Stimulated activated CD4-positive, alpha-beta T cell treated with anti-CD3 and anti-CD28 coated beads, Interleukin-2, amount 100 ng/mL, for 48 hours (primary cell): ENCODE results near the gene TNFRSF1A.

Source experiments
- DNase-seq, 2 donors: peaks; one replicate each; pipeline ENCODE4 v3.0.0-alpha.2; 2020

TNFRSF1A gene

DNA sequence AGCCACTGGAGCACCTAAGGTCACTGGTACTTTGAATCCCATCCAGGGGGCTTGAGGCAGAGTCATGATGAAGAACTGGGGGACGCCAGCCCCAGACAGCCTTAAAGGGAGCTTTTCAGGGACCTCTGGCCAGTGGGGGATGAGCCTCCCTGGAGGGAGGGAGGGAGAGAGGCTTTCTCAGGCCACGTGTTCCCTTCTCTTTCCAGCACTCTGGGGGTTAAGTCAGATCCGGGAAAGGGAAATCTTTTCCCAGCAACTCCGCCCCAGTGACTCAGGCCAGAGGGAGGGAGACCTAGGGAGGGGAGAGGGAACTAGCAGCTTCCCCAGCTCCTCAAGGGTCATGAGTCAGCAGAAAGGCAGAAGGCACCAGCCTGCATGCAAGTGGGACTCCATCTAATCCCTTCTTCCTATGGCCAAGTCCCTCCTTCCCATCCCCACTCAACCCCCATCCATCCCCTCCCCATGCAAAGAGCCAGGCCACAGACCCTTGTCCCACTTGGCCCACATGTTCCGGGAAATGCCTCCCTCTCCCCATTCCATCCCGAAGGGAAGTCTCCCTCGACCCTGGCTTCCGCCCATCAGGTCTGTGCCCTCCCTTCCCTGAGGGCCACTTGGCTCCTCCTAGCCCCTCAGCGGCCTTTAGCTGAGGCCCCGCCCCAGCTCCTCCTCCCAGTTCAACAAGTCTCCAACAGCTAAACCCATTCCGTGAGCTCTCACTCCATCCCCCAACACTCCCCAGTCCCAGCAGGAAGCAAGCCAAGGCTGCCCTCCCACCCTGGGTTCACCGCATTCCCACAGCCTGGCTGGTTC, 5.6 kb downstream of the TNFRSF1A start:
- DNase-seq = peak; percentile 48 to 52

DNA sequence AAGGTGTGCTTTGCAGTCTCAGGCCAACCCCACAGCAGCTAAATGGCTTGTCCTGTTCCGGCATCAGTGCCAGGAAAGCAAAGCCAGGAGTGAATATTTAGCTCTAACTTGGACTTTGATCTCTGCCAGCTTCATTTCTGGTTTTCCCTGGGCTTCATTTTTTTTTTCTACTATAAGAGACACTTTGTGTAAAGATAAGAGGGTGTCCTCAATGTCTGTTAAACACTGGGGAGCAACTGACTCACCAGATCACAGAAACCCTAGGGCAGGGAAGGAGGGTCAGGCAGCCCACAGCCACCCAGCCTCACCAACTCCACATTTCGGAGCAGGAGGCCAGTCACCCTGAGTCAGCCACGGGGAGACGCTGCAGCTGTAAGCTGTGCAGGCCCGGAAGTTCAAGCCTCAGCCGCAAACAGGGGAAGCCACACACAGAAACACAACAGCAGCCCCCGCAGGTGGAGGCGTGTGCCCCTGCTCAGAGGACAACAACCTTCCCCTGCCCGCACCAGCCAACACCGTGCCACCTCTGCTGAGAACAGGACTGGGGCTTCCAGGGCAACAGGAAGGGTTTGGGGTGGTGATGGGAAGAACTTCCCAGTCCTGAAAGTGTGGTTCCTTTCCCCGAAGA, 6.3 kb downstream of the TNFRSF1A start:
- DNase-seq = peak; percentile 73 to 79

DNA sequence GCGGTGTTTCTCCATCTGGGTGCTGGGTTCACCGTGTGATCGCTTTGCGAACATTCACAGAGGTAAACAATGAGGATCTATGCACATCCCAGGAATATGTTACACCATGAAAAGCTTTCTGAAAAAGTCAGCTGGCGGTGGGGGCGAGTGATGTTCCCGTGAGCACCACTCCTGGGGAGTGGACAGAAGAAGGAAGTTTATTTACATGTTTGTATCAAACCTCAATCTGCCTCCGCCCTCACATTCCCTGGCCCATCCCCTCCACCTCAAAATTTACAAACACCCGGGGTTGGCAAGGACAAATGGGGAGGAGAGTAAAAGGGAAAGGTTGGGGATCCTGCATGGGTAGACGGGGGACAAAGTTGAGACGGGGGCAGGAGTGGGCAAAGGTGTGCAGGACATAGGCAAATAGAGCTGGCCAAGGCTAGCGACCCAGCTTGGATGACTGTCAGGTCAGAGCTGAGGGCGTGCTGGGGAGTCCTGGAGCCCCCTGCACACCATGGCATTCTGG, 6.9 kb downstream of the TNFRSF1A start:
- DNase-seq = no peak

DNA sequence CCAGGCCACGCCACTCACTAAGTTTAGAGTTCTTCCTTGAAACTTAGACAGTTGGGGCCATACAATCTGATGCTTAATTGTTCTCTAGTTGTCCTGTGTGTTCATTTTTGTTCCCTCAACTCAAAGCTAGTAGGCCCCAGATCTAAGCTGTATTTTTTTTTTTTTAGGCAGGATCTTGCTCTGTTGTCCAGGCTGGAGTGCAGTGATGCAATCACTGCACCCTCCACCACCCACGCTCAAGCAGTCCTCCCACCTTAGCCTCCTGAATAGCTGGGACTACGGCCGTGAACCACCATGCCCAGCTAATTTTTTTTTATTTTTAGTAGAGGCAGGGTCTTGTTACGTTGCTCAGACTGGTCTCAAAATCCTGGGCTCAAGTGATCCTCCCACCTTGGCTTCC, 7.5 kb downstream of the TNFRSF1A start:
- DNase-seq = no peak

DNA sequence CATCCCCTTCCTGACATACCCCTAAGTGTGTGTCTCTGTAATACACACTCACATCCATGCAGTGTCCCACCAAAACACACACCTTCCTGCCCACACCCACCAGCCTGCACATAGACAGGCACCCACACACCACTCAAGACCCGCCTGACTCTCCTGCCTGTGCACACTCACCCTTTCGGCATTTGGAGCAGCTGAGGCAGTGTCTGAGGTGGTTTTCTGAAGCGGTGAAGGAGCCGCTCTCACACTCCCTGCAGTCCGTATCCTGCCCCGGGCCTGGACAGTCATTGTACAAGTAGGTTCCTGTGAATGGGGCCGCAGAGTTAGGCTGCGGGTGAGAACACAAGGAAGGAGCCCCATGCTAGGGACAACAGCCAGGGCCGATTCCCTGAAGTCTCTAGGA, 8.3 kb downstream of the TNFRSF1A start:
- DNase-seq = no peak

DNA sequence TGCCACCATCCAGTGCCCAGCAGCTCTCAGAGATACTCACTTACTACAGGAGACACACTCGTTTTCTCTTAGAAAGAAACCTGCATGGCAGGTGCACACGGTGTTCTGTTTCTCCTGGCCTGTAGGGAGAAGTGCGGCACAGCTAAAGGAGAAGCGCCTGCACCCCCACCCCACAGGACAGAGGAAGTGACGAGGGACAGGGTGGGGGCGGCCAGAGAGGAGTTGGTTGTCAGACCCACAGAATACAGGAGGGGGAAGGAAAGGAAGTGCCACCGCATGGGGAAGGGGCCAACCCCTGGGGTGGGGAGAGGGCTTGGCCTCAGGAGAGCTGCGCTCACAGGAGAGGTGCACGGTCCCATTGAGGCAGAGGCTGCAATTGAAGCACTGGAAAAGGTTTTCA, 8.8 kb downstream of the TNFRSF1A start:
- DNase-seq = no peak

DNA sequence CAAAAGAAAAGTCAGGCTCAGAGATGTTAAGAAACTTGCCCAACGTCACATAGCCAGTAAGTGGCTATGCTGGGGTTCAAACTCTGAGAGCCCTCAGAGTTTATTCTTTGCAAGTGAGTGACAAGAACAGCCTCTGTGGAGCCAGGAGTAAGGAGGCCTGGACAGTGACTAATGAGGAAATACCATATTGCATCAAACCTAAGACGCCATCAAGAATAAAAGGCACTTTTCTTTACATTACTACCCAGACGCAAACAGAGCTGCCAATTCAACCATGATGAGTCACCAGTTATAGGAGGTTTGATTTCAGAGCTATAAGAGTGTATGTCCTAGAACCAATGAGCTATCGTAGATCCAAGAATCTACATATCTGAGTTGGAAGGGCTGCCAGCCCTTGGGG, 9.4 kb downstream of the TNFRSF1A start:
- no peak for DNase-seq

DNA sequence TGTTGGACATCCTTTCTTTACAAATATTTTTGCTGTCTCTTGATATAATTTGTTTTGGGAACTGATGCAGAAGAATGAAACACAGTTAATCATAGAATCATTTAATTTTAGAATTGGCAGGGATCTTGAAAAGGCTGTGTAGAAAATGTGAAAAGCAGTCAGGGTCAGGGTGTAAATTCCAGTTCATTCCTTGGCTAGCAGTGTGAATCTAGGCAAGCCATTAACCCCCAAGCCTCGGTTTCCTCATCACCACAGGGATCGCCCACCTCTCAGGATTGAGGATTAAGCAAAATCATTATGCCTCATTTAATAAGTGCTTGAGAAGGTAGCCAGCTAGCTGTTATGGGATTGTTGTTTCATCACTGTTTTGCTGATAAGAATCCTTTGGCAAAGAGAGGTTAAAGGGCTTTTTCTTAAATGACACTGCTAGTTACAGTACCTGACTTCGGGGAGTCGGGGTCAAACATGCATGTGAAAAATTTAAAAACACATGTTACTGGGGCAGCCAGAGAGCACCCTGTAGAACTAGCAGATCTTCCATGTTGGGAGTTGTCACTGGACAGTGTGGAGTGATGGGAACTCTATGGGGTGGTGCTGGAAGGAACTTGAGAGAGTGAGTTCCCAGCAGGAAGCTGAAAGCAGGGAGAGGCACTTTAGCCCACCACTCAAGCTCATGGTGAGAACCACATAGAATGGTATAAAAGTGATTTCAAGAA, 10.7 kb downstream of the TNFRSF1A start:
- no peak for DNase-seq

DNA sequence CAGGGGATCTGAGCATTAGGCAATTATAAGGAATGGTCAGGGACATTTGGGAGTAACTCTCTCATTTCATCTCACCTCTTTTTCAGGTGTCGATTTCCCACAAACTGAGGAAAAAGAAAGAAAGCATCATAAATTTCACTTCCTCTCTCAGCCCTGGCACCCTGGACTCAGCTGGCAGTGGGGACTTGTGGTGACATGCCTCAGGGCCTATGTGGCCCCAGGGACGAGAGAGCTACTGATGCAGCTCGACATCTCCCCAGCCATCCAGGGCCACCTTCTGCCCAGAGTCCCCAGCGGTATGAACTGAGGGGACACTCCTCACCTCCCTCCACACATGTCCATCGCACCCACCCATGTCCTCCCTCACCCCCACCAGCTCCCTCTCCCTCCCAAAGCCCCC, 11.7 kb downstream of the TNFRSF1A start:
- no peak for DNase-seq

DNA sequence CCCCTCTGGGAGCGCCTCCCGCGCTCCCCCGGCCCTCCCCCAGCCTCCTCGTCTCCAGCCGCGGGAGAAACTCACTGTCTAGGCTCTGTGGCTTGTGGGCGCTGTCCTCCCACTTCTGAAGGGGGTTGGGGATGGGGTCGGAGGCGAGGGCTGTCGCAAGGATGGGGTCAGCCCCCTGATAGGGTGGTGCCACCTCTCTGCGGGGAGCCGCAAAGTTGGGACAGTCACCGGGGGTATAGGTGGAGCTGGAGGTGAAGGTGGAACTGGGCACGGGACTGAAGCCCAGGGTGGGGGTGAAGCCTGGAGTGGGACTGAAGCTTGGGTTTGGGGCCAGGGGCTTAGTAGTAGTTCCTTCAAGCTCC, 12.2 kb downstream of the TNFRSF1A start:
- DNase-seq = no peak

DNA sequence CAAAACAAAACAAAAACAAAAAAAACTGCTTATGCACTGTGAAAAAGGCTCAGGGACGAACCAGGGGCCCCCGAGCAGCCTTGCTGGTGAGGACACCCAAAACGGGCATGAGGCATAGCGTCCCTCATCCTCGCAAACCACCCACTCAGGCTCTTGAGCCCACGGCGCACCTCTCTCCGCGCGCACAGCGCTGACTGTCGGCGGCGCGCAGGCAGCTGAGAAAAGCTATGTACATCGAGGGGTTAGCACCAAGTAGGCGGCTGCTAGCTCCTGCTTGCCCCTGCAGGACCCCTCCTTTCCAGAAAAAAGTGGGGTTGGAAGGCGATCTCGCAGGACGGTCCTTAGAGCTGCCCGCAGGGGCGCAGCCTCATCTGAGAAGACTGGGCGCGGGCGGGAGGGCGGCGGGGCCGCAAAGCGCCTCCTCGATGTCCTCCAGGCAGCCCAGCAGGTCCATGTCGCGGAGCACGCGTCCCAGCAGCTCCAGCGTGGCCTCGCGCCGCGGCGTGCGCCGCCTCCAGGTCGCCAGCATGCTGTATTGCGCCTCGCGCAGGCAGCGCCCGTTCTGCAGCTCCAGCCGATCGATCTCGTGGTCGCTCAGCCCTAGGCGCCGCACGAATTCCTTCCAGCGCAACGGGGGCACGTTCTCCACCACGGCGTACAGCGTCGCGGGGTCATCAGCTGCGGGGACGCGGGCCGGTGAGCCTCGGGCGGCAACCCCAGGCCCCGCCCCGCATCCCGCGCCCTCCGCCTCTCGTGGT, 12.8 kb downstream of the TNFRSF1A start:
- no peak for DNase-seq

DNA sequence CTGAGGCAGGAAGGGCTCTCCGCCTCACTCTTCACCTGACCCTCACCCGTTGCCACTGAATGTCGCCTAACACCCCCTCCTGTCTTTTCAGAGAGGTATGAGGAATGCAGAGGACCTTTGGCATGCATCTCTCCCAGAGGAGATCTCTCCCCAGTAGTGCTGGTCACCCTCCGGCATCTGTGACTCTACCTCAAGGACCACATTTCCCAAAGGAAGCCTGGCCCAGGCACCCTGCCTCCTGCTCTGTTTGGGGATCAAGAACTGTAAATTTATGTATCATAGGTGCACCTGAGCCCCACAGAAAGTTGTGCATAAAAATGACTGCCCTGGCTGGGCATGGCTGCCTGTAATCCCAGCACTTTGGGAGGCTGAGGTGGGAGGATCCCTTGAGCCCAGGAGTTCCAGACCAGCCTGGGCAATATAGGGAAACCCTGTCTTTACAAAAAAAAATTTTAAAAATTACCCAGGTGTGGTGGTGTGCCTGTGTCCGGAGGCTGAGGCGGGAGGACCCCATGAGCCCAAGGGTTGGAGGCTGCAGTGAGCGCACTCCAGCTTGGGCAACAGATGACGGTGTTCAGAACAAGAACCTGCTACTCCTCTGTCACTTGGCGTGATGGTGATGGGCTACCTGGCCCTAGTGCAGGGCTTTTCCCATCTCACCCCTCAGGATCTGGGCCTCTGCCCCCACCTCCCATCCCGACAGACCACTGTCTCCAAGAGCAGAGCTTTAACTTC, 13.7 kb downstream of the TNFRSF1A start:
- no peak for DNase-seq

DNA sequence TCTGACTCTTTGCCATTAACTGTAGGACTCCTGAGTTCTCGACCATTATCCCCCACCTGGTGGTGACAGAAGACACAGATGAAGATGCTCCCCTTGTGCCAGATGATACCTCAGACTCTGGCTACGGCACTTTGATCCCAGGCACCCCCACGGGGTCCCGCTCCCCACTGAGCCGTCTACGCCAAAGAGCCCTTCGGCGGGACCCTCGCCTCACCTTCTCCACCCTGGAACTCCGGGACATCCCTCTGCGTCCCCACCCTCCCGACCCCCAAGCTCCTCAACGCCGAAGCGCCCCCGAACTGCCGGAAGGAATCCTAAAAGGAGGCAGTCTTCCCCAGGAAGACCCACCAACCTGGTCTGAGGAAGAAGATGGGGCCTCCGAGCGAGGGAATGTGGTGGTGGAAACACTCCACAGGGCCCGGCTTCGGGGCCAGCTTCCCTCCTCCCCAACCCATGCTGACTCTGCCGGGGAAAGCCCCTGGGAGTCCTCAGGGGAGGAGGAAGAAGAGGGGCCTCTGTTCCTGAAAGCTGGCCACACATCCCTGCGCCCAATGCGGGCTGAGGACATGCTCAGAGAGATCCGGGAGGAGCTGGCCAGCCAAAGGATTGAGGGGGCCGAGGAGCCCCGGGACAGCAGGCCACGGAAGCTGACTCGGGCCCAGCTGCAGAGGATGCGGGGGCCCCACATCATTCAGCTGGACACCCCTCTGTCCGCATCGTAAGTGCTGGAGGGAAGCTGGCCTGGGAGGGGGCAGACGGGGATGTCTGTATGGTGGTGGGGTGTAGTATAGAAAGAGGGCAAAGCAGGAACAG, 14.4 kb downstream of the TNFRSF1A start:
- no peak for DNase-seq

DNA sequence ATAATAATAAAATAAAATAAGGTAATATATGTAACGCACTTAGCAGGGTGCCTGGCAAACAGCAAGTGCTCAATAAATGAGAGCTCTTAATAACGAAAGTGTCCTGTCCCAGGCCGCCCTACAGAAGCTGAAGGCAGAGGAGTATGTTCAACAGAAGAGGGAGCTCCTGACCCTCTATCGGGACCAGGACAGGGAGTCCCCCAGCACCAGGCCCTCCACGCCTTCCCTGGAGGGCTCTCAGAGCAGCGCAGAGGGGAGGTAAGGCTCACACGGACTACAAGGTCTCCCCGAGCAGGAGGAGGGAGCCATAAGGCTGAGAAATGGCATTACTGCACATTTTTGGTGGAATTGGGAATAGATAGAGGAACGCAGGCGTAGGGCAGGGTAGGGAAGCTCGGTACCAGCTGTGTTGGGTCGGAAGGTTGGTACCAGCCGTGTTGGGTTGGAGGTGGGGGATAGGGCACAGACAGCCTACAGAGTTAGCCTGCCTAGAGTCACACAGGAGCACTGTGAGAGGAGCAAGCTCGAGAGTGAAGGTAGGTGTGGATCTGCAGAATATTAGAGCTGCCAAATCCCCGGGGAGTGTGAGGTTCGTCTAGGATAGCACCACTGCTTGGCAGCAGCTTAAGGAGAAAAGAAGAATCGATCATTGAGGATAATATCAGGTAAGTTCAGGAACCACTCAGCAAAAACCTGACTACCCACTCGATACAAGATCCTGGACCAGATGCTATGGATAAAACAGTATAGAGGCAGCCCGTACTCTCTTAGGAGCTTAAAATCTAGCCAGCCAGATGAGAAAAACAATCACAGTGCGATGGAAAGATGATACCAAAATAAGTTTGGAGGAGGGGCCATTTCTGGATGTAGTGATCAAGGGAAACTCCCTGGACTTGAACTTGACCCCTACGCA, 15.3 kb downstream of the TNFRSF1A start:
- no peak for DNase-seq

DNA sequence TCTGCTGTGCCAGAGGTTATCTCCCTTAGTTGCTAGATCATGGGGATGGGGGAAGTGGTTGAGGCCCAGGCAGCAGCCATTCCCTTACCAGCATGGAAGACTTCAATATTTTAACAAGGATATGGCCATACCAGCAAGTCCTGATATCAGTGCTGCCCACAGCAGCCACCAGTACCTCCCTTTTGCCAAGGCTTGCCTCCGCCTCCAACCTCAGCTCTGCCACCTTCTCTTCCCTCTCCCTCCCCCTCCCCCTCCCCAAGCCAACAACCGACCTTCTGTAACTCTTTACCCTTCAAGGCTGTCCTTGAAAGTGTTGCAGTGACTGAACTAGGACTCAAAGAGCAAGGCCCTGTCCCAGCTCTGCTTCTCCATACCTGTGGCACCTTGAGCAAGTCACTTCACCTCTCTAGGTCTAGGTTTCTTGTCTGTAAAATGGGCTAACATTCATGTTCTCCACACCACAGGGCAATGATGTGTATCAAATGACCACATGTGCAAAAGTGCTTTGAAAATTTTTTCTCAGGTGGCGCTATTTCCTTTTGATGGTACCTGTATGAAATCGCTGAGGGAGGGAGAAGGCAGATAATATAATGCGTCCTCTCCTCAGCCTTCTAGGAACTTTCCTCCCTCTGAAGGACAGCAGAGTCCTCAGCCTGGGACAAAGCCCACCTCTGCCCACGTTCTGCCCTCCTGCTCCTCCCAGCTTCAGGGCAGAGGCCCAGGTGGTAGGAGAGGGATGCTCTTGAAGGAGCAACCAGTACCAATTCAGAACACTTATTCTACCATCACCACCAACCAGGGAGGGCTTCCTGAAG, 16.7 kb downstream of the TNFRSF1A start:
- DNase-seq = no peak

DNA sequence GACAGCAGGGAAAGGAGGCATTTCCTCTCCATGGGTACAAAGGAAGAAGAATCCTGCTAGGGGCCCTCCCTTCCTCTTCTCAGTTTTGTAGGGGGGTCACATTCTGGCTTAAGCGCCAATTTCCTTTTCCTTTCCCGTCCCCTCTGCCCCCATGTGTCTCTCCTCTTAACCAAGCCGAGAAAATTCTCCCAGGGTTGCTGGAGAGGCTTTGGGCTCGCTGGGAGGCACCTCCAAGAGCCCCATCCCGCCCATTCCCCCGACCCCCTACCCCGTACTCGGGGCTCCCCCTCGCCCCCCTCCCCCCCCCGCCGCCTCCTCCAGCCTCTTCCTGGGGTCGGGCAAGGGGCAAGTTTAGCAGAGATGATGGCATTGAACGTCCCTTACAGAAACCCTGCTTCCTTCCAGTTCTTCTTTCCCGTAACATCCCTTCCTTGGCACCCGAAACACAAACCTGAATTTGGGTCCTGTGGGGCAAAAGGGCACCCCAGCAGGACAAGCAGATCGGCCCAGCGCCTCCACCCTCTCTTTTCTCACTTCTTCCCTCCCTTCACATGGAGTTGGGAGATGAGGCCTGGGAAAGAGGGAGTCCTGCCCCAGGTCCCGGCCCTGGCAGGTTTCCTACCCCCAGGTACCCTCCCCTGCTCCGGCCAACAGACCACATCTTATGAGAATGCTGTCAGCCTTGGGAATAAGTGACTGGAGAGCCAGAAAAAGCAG, 17.7 kb downstream of the TNFRSF1A start:
- no peak for DNase-seq

DNA sequence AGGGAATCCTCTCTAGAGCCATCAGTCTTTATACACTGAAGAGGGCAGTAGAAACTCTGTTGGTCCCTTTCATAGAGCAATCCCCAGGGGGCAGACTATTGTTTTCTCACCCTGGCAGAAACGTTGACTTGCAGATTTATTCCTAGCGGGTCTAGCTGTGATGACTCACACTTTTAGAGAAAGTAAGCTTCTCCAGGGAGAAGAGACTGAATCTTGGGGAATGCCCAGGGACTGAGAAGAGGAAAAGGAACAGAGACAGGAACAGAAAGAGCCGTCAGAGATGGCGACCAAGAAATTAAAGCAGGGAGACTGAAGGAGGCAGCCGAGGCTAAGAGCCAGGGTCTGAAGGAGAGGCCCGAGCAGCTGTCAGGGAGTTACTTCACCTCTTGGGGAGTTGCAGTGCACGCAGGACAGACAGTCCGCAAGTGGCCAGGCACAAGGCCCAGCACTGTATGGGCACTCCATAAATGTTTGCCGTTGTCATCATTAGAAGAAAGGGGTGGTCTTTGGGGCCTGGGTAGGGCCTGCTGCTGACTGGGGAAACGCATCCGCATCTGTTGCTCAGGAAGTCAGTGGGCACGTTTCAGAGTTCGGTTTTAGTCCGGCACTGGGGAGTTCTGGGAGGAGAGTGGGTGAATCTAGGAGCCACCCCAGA, 18.4 kb downstream of the TNFRSF1A start:
- no peak for DNase-seq

DNA sequence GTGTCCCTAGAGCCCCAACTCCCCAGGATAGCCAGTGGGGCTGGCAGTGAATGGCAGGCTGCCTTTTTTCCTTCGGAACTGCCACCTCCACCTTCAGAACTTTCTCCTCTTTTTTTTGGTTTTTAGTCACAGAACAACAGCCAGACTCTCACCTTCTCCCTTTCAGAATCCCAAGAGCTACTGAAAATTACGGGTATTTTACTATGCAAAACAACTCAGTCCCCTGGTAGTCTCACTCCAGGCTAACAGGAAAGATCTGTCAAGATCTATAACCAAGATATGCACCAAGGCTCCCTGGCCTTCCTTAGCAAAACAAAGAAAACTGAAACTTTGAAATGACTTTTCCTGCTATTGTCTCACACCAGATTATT, 18.9 kb downstream of the TNFRSF1A start:
- DNase-seq = no peak
